ENCODE measurements around the gene ST6GALNAC3.

- no peak for TF ChIP-seq CTCF (IDR thresholded peaks at IDR 0.05)
- no peak for TF ChIP-seq POLR2A (IDR thresholded peaks at IDR 0.05)
Measured at GRCh38 chr1:76164165-76164564, 89.6 kb downstream of the ST6GALNAC3 start.

Measured in testis (tissue), 2 donors.